Measurements from ENCODE around the gene EPS8L2.

EPS8L2 gene

DNA sequence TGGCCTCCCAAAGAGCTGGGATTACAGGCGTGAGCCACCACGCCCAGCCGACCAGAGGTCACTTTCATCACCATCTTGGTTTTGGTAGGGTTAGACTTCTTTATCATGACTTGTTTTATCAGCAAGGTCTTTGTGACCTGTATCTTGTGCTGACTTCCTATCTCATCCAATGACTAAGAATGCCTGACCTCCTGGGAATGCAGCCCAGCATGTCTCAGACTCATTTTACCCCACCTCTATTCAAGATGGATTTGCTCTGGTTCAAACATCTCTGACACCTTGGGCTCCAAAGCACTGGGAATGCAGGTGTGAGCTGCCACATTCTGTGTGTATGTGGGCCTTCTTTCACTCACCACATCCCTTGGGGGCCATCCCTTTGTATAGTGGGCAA, 36.1 kb downstream of the EPS8L2 start:
- no peak overlapping the region for H3K4me3 ChIP-seq (ENCODE audit: low read depth, low read length)
- TF ChIP-seq, protein P1, sequence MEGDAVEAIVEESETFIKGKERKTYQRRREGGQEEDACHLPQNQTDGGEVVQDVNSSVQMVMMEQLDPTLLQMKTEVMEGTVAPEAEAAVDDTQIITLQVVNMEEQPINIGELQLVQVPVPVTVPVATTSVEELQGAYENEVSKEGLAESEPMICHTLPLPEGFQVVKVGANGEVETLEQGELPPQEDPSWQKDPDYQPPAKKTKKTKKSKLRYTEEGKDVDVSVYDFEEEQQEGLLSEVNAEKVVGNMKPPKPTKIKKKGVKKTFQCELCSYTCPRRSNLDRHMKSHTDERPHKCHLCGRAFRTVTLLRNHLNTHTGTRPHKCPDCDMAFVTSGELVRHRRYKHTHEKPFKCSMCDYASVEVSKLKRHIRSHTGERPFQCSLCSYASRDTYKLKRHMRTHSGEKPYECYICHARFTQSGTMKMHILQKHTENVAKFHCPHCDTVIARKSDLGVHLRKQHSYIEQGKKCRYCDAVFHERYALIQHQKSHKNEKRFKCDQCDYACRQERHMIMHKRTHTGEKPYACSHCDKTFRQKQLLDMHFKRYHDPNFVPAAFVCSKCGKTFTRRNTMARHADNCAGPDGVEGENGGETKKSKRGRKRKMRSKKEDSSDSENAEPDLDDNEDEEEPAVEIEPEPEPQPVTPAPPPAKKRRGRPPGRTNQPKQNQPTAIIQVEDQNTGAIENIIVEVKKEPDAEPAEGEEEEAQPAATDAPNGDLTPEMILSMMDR (IDR thresholded peaks at IDR 0.05; ENCODE audit: low read depth, low read length): no peak

DNA sequence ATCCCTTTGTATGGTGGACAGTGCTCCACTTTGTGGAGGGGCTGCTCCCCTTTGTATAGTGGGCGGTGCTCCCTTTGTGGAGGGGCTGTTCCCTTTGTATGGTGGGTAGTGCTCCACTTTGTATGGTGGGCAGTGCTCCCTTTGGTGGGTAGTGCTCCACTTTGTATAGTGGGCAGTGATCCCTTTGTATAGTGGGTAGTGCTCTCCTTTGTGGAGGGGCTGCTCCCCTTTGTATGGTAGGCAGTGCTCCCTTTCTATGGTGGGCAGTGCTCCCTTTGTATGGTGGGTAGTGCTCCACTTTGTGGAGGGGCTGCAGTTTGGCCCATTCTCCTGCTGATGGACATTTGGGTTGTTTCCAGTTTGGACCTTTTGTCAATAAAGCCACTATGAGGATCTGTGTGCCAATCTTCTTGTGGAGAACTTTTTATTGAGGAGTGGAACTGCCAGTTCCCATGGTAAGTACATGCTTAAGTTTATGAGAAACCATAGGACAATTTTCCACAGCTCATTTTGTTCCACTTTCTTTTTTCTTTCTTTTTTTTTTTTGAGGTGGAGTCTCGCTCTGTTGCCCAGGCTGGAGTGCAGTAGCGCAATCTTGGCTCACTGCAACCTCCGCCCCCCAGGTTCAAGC, 36.7 kb downstream of the EPS8L2 start:
- H3K4me3 ChIP-seq (ENCODE audit: low read depth, low read length): no peak overlapping the region
- TF ChIP-seq, protein P1 (IDR thresholded peaks at IDR 0.05; ENCODE audit: low read depth, low read length): no peak

GRCh38 chr11:745428-745827, 39.4 kb downstream of the EPS8L2 start:
- TF ChIP-seq, protein P1 (IDR thresholded peaks at IDR 0.05; ENCODE audit: low read depth, low read length): no peak
- no peak overlapping the region for H3K4me3 ChIP-seq (ENCODE audit: low read depth, low read length)

DNA sequence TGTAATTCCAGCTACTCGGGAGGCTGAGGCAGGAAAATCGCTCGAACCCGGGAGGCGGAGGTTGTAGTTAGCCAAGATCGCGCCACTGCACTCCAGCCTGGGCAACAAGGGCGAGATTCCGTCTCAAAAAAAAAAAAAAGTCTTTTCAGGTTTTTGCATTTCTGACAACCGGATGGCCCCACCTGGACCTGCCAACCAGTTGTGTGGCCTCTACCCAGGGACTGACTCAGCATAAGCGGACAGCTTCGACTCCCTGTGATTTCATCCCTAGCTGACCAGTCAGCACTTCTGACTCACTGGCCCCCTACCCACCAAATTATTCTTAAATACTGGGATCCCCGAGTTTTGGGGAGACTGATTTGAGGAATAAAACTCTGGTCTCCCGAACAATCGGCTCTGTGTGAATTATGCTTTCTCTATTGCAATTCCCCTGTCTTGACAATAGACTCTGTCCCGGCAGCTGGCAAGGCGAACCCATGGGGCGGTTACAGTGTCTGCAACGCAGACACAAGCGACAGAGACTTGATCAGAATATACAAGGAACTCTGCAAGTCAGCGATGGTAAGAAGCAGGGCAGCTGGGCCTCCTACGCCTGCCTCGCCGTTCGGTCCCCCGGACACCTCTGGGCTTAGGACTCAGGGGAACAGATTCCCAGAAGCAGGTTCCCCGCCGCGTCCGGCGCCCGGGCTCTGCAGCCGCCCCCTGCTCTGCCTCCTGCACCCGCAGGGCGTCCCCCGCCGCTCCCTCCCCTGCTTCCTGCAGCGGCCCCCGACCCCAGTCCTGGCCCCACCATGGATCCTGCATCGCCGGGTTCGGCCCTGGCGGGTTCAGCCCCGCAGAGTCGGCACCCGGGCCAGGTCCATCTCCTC, 40.5 kb downstream of the EPS8L2 start:
- H3K4me3 ChIP-seq (ENCODE audit: low read depth, low read length): peak overlapping the region; percentile 95
- TF ChIP-seq, protein P1 (IDR thresholded peaks at IDR 0.05; ENCODE audit: low read depth, low read length): no peak

DNA sequence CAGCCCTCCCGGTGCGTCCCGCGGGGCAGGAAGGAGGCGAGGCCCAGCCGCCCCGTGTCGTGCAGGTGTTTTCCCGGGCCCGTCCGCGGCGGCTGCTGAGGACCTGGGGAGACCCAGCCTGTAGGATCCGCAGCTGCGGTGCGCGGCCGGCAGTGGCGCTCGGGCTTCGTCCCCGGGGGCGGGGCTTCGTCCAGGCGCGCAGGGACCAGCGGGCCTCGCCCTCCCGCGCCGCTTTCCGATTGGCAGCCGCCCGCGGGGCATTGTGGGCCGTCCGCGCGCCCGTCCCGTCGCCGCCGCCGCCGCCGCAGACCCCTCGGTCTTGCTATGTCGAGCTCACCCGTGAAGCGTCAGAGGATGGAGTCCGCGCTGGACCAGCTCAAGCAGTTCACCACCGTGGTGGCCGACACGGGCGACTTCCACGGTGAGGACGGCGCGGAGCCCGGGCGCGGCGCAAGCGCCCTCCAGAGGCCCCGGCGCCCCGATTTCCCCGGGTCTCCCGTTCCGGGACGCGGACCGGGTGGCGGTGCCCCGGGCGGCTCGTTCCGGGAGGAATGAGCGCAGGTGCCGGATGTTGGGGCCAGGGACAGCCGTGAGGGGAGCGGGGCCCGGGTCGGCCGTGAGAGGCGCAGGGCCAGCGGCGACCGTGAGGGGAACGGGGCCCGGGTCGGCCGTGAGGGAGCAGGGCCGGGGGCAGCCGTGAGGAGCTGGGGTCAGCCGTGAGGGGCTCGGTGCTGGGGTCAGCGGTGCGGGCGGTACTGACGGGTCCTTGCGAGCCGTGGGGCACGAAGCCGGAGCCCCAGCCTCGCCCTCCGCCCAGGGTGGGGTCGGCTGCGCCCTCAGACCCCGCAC, 41.4 kb downstream of the EPS8L2 start, which contains the start of gene TALDO1:
Gene TALDO1 (plus strand): TSS at position 307 of the 849 bp plus-strand sequence. CDS start 18 bp downstream, at position 325.
- H3K4me3 ChIP-seq (ENCODE audit: low read depth, low read length): peak within 1 kb of the TSS; percentile 95
- TF ChIP-seq, protein P1 (IDR thresholded peaks at IDR 0.05; ENCODE audit: low read depth, low read length): no peak

DNA sequence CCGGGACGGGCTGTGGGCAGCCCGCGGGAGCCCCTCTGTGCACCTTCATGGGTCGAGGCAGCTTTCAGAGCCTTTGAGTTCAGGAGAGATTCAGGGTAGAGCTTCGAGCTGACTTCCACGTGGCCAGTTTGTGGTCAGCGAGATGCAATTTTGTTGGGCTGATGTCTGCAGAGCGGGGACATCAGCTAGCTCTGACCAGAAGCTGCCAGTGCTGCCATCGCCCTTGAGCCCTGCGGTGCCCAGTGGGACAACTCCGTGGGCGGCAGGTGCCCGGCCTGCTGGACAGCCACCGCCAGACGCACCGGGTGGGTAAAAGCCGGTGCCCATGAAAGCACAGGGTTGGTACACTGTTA, 42.0 kb downstream of the EPS8L2 start:
- TF ChIP-seq, protein P1 (IDR thresholded peaks at IDR 0.05; ENCODE audit: low read depth, low read length): no peak
- peak overlapping the region; percentile 95 for H3K4me3 ChIP-seq (ENCODE audit: low read depth, low read length)
